CD4-positive, alpha-beta memory T cell (primary cell): Measurements from ENCODE around the gene FGF1. TPM values are rescaled to one million over a fixed set of nuclear protein-coding genes. Genes with fewer than 3 reads are reported as not detected.

ENCODE experiments used
- CTCF ChIA-PET: fragments of 350-600 bp; sonication (Branson Sonifier 250); formaldehyde crosslinking; loops from one replicate; lab custom pipeline; 2021; ENCODE audit warnings: inconsistent platforms; ENCODE audit not compliant: partially characterized antibody; lab: Charles Lee
- POLR2A ChIA-PET: fragments of 350-600 bp; sonication (Branson Sonifier 250); formaldehyde crosslinking; loops from one replicate; lab custom pipeline; 2021; ENCODE audit not compliant: partially characterized antibody; lab: Charles Lee
- DNase-seq, 5 donors: peaks; one replicate each; pipeline versions ENCODE4 v3.0.0 to v3.0.0-alpha.2; 2020 to 2022; ENCODE audit warnings: mixed read lengths in 1 of 5
- H3K27ac ChIP-seq: one replicate; pipeline ENCODE4 v1.7.0; 2013; ENCODE audit warnings: low read depth, low read length
- H3K27me3 ChIP-seq: 2 replicates; pipeline ENCODE4 v1.7.0; 2013; ENCODE audit warnings: mild to moderate bottlenecking, low read length, moderate library complexity; ENCODE audit not compliant: insufficient read depth
- H3K36me3 ChIP-seq: 2 replicates; pipeline ENCODE4 v1.7.0; 2013; ENCODE audit warnings: mild to moderate bottlenecking, low read length, moderate library complexity; ENCODE audit not compliant: insufficient read depth
- H3K4me1 ChIP-seq: 2 replicates; pipeline ENCODE4 v1.7.0; 2013; ENCODE audit warnings: mild to moderate bottlenecking, low read length, moderate library complexity; ENCODE audit not compliant: insufficient read depth
- H3K4me3 ChIP-seq, 2 donors: one replicate each; pipeline ENCODE4 v1.7.0; 2013; ENCODE audit warnings: low read length in 2 of 2, mild to moderate bottlenecking in 1 of 2
- H3K9me3 ChIP-seq, 2 donors: one replicate each; pipeline ENCODE4 v1.7.0; 2013; ENCODE audit warnings: low read length in 2 of 2, control low read depth in 1 of 2; ENCODE audit not compliant: control insufficient read depth in 1 of 2
- H3K27ac Mint-ChIP-seq, 7 donors: one replicate each; pipeline ENCODE4 v1.8.0; 2020 to 2021; ENCODE audit warnings: mixed read lengths in 7 of 7, mild to moderate bottlenecking in 6 of 7, inconsistent platforms in 3 of 7, moderate library complexity in 3 of 7
- H3K27me3 Mint-ChIP-seq, 2 donors: one replicate each; pipeline ENCODE4 v1.8.0; 2020 to 2021; ENCODE audit warnings: mixed read lengths in 2 of 2
- H3K36me3 Mint-ChIP-seq, 2 donors: one replicate each; pipeline ENCODE4 v1.8.0; 2020 to 2021; ENCODE audit warnings: mixed read lengths in 2 of 2, inconsistent platforms in 1 of 2, mild to moderate bottlenecking in 1 of 2
- H3K4me1 Mint-ChIP-seq, 4 donors: one replicate each; pipeline ENCODE4 v1.8.0; 2020 to 2021; ENCODE audit warnings: mixed read lengths in 4 of 4, mild to moderate bottlenecking in 1 of 4
- H3K4me3 Mint-ChIP-seq, 8 donors: one replicate each; pipeline ENCODE4 v1.8.0; 2020 to 2021; ENCODE audit warnings: mixed read lengths in 8 of 8, mild to moderate bottlenecking in 7 of 8, moderate library complexity in 6 of 8, inconsistent platforms in 3 of 8
- H3K9me3 Mint-ChIP-seq, 8 donors: one replicate each; pipeline ENCODE4 v1.8.0; 2020 to 2021; ENCODE audit warnings: mixed read lengths in 8 of 8, mild to moderate bottlenecking in 5 of 8, inconsistent platforms in 3 of 8, moderate library complexity in 1 of 8
- intact Hi-C: fragments of 100-400 bp; cut with micrococcal nuclease; formaldehyde crosslinking; loops from one replicate; pipeline ENCODE4 v1.15.1; 2023
- polyA plus RNA-seq, 2 donors: library from polyadenylated mRNA; unstranded; fragments of 300-500 nt; fragmentation: Illumina TruSeq; gene quantifications; one replicate each; pipeline ENCODE4 v1.2.3, GENCODE V29; 2021
- total RNA-seq, 2 experiments: library from RNA; stranded (reverse); gene quantifications; one replicate each; pipeline ENCODE4 v1.2.3, GENCODE V29; 2021

Gene FGF1
- total and polyA plus RNA-seq, 4 experiments from 2014 or later: not detected

DNA sequence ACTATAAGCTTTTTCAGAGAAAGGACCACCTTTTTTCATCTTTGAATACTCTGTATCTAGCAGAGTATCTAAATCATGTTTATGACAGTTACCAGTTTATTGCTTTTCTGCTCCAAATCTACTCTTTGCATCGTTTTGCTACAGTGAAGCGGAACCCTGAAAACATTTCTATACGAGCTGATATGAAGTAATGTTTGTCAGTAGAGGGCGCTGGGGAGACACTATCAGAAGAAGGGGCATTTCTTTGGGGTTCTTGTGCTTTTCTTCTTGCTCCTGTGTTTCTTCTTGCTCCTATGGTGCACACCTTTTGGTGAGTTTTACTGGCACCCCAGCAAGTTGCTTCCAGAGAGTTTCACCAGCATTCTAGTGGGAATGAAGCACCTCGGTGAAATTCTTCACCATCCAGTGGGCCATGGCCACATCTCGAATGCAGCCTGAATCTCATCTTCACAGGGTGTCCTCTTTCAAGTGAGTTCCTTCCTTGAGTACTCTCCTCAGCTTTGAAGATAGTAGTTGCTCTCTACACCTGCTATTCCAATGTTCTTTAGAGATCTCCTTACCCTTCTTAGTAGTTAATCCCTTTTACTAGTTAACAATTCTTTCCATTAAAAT, 98.4 kb downstream of the FGF1 start:
- POLR2A ChIA-PET: no interaction called here
- no peak overlapping the region for H3K4me3 Mint-ChIP-seq

DNA sequence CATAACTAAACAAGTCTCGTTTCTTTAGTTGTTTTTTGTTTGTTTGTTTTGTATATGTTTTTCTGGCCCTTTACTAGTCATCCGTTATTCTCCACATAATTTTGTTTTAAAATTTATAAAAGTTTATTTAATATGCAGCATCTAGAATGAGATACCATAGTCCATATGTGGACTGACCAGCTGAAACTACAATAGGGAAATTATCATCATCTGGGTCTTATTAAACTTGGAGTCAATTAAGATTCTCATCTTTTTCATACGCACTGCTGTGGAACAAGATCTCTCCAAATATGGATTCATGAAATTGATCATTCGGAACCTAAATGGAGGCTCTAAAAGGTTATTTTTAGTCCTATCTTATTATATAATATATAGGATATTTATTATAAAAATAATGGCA, 99.3 kb downstream of the FGF1 start:
- no peaks in the 10 kb centered on the region for H3K9me3 ChIP-seq
- no peak for DNase-seq
- H3K4me1 ChIP-seq: peaks cover 2% of the 10 kb centered on the region
- H3K27me3 ChIP-seq: no peaks in the 10 kb centered on the region
- no peaks in the 10 kb centered on the region for H3K9me3 Mint-ChIP-seq
- ChIA-PET CTCF (interaction anchor here (1.1 to 2.2 kb wide), 6 partner anchors 8 to 259 kb away, joined by 3 to 5 read pairs (median 4); no protein-coding TSS in a partner anchor), POLR2A (no interaction called here)
- intact Hi-C loops: no loop called here
- H3K27ac Mint-ChIP-seq: no peak overlapping the region
- peaks cover 4 to 13% (median 11%) of the 10 kb centered on the region in 4 donors for H3K4me1 Mint-ChIP-seq
- H3K4me3 ChIP-seq: no peak overlapping the region
- no peaks in the 10 kb centered on the region for H3K36me3 ChIP-seq
- H3K4me3 Mint-ChIP-seq: no peak overlapping the region
- H3K27me3 Mint-ChIP-seq: peaks cover 1 to 12% of the 10 kb centered on the region in 2 donors
- no peaks in the 10 kb centered on the region for H3K36me3 Mint-ChIP-seq
- H3K27ac ChIP-seq: no peak overlapping the region

More for the DNA sequence above, 98.4 kb downstream of the FGF1 start:
- intact Hi-C loops: no loop called here
- peak in 3 of 5 donors; percentile 5 to 13 (median 12) for DNase-seq
- no peak overlapping the region for H3K27ac ChIP-seq
- no peaks in the 10 kb centered on the region for H3K27me3 ChIP-seq
- H3K27ac Mint-ChIP-seq: no peak overlapping the region
- no peaks in the 10 kb centered on the region for H3K4me1 ChIP-seq
- peaks cover 1 to 8% (median 4%) of the 10 kb centered on the region in 4 donors for H3K4me1 Mint-ChIP-seq
- no peaks in the 10 kb centered on the region for H3K9me3 Mint-ChIP-seq
- H3K9me3 ChIP-seq: no peaks in the 10 kb centered on the region
- CTCF ChIA-PET: interaction anchor here (0.7 to 2.2 kb wide), 6 partner anchors 9 to 260 kb away, joined by 3 to 5 read pairs (median 4); no protein-coding TSS in a partner anchor
- no peaks in the 10 kb centered on the region for H3K36me3 Mint-ChIP-seq
- H3K36me3 ChIP-seq: no peaks in the 10 kb centered on the region
- no peak overlapping the region for H3K4me3 ChIP-seq
- peaks cover 3 to 12% of the 10 kb centered on the region in 2 donors for H3K27me3 Mint-ChIP-seq

DNA sequence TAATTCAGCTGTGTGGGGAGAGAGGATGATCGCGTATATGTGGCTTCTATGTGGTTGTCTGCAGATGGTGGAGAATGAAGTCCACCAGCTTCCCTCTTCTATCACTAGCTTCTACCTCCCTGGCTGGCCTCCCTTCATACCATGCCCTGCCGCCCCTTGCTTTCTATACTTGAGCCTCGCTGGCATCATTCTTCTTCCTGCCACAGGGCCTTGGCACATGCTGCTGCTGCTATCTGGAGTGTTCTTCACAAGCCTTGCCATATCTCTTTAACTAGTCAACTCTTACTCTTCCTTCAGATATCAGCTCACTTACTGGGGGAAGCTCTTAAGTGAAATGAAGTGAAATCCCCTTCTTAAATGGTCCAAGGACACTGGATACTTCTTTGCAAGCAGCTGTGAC, 100.4 kb downstream of the FGF1 start:
- intact Hi-C loops: no loop called here
- ChIA-PET POLR2A (interaction anchor here (1.4 kb wide), 1 partner anchor 9 kb away, joined by 5 read pairs; no protein-coding TSS in a partner anchor), CTCF (interaction anchor here (0.5 to 2.2 kb wide), 4 partner anchors 10 to 437 kb away, joined by 3 to 5 read pairs (median 4); no protein-coding TSS in a partner anchor)
- H3K27ac ChIP-seq: no peak overlapping the region
- H3K9me3 ChIP-seq: no peaks in the 10 kb centered on the region
- H3K36me3 Mint-ChIP-seq: no peaks in the 10 kb centered on the region
- DNase-seq: no peak
- H3K4me3 Mint-ChIP-seq: no peak overlapping the region
- no peak overlapping the region for H3K4me3 ChIP-seq
- peaks cover 11 to 24% (median 20%) of the 10 kb centered on the region in 4 donors for H3K4me1 Mint-ChIP-seq
- peaks cover 0 to 2% (median 0%) of the 10 kb centered on the region in 8 donors for H3K9me3 Mint-ChIP-seq
- H3K4me1 ChIP-seq: peaks cover 13% of the 10 kb centered on the region
- no peak overlapping the region for H3K27ac Mint-ChIP-seq
- no peaks in the 10 kb centered on the region for H3K36me3 ChIP-seq
- no peaks in the 10 kb centered on the region for H3K27me3 ChIP-seq
- H3K27me3 Mint-ChIP-seq: peaks cover 1 to 9% of the 10 kb centered on the region in 2 donors

DNA sequence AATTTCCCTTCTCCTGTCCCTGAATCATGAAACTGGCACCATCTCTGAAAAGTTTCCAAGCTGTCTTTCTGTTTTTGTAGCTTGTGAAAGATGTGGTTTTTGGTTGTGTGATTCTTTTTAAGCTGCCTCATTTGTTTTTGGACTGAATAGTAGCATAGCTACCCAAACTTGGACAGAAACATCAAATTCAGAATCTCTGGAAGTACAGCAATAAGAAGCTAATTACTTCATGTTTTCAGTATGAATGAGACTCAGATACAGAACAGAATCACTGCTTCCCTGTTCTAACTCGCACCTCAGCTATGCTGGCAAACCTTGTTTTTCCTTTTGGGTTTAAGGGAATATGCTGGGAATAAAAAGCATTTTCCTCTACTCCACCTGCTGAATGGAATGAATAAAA, 101.0 kb downstream of the FGF1 start:
- peaks cover 0 to 2% (median 0%) of the 10 kb centered on the region in 8 donors for H3K9me3 Mint-ChIP-seq

DNA sequence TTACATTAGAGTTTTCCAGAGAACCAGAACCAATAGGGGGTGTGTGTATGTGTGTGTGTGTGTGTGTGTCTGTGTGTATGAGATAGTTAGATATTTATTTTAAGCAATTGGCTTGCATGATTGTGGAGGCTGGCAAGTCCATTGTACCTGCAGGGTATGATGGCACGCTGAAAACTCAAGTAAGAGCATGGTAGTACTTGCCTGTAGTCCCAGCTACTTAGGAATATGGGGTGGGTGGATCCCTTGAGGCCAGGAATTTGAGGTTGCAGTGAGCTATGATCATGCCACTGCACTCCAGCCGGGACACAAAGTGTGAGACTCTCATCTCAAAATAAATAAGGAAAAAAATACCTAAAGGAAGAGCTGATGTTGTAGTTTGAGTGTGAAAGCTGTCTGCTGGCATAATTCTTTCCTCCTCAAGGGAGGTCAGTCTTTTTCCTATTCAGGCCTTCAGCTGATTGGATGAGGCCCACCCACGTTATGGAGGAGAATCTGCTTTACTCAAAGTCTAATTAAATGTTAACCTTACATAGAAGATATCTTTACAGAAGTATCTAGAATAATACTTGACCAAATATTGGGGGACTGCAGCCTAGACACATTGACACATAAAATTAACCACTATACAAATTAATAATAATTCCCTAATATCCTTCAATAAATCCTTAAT, 107.6 kb downstream of the FGF1 start:
- ChIA-PET CTCF (interaction anchor here (1.3 kb wide), 1 partner anchor 8 kb away, joined by 3 read pairs; no protein-coding TSS in a partner anchor), POLR2A (no interaction called here)
- Histone ChIP-seq H3K36me3 (no peaks in the 10 kb centered on the region), H3K4me3 (no peak overlapping the region), H3K4me1 (peaks cover 26% of the 10 kb centered on the region), H3K9me3 (no peaks in the 10 kb centered on the region), H3K27ac (no peak overlapping the region), H3K27me3 (no peaks in the 10 kb centered on the region)
- Mint-ChIP-seq H3K4me1 (peaks cover 26 to 54% (median 38%) of the 10 kb centered on the region in 4 donors), H3K9me3 (peaks cover 0 to 13% (median 9%) of the 10 kb centered on the region in 8 donors), H3K27me3 (no peaks in the 10 kb centered on the region), H3K4me3 (peak overlapping the region in 1 of 8 donors; percentile 26), H3K36me3 (peaks cover 0 to 8% of the 10 kb centered on the region in 2 donors), H3K27ac (no peak overlapping the region)
- intact Hi-C loops: no loop called here
- DNase-seq: no peak

More for the DNA sequence above, 101.0 kb downstream of the FGF1 start:
- intact Hi-C loops: no loop called here
- Mint-ChIP-seq H3K36me3 (no peaks in the 10 kb centered on the region), H3K27ac (no peak overlapping the region), H3K27me3 (peaks cover 1 to 8% of the 10 kb centered on the region in 2 donors), H3K4me1 (peaks cover 15 to 30% (median 25%) of the 10 kb centered on the region in 4 donors), H3K4me3 (no peak overlapping the region)
- no peak for DNase-seq
- CTCF ChIA-PET: interaction anchor here (0.9 to 1.5 kb wide), 3 partner anchors 10 to 129 kb away, joined by 3 to 4 read pairs (median 3); no protein-coding TSS in a partner anchor
- no peaks in the 10 kb centered on the region for H3K36me3 ChIP-seq
- POLR2A ChIA-PET: interaction anchor here (1.4 to 1.5 kb wide), 2 partner anchors 8 to 362 kb away, joined by 3 to 5 read pairs; no protein-coding TSS in a partner anchor
- H3K4me3 ChIP-seq: no peak overlapping the region
- peaks cover 16% of the 10 kb centered on the region for H3K4me1 ChIP-seq
- no peak overlapping the region for H3K27ac ChIP-seq
- H3K27me3 ChIP-seq: no peaks in the 10 kb centered on the region
- no peaks in the 10 kb centered on the region for H3K9me3 ChIP-seq

DNA sequence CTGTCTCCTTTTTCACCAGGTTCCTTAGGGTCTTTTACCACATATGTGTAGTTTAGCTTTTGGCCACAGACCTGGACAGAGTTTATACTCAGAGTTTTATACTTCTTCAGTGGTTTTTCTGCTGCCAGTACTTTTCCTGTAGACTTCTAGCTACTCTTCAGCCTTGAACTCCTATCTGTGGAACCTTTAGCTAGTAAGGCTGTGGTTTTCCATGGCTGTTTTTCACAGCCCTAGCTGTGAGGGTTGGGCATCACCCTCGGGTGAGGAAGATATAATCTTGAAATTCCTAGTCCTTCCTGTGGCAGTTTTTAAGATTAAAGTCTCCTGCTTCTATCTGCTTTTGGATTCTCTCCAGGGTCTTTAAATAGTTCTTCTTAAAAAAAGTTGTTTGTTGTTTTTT, 109.1 kb downstream of the FGF1 start:
- Mint-ChIP-seq H3K36me3 (peaks cover 0 to 8% of the 10 kb centered on the region in 2 donors), H3K27ac (peak overlapping the region in 5 of 7 donors; percentile 11 to 52 (median 50)), H3K9me3 (peaks cover 0 to 13% (median 9%) of the 10 kb centered on the region in 8 donors), H3K4me3 (peak overlapping the region in 1 of 8 donors; percentile 26), H3K4me1 (peaks cover 23 to 43% (median 31%) of the 10 kb centered on the region in 4 donors), H3K27me3 (no peaks in the 10 kb centered on the region)
- Histone ChIP-seq H3K4me1 (peaks cover 26% of the 10 kb centered on the region), H3K27ac (no peak overlapping the region), H3K27me3 (no peaks in the 10 kb centered on the region), H3K4me3 (no peak overlapping the region), H3K36me3 (no peaks in the 10 kb centered on the region), H3K9me3 (no peaks in the 10 kb centered on the region)
- ChIA-PET POLR2A (interaction anchor here (1.1 kb wide), 1 partner anchor 8 kb away, joined by 5 read pairs; no protein-coding TSS in a partner anchor), CTCF (interaction anchor here (0.7 to 1.3 kb wide), 2 partner anchors 40 to 136 kb away, joined by 3 to 4 read pairs; no protein-coding TSS in a partner anchor)
- no peak for DNase-seq
- intact Hi-C loops: no loop called here
